GM19025 (cell line): Measurements from ENCODE around the gene PAIP2.
"Not testable (repeated sequence)": the region's sequence is repeated elsewhere in the genome, so short reads cannot be mapped to it uniquely, and the experiment has no call there.

Experiments used
- ATAC-seq: cut with Tn5 transposase; IDR thresholded peaks from one replicate; pipeline ENCODE4 v1.9.1; 2021; ENCODE audit warnings: mild to moderate bottlenecking, low read depth, moderate library complexity; ENCODE audit not compliant: unreplicated experiment

PAIP2 gene, protein sequence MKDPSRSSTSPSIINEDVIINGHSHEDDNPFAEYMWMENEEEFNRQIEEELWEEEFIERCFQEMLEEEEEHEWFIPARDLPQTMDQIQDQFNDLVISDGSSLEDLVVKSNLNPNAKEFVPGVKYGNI

DNA sequence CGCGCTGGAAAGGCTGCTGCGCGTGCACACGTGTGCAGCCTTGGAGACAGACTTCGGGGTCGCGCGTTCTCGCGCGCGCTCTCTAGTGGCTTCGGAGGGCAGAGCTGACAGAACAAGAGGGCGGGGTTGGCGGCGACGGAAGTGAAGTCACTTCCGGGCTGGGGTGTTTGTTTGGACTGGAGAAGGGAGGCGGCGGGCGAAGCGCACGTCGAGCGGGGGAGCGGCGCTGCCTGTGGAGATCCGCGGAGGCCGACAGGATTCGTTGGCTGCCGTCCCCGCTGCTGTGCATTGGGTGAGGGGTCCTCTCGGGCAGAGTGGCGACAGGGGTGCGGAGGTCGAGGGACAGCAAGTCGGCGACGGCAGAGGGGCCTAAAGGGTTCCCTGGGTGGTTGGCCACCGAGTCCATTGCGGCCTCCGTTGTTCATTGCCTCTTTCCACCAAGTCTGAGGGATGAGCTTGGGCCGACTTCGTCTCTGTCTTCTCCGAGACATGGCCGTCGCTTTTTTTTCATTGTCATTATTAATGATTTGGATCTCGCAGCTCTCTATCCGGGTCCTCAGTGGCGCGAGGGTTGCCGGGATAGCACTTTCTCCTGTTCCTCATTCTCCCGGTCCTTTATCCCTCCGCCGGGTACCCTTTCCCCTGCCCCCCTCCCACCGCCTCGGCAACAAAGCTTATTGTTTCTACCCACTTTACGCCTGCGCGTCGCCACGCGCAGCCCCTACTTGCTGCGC, at the start of gene PAIP2:
Gene PAIP2, plus strand, starts transcription at position 166 of the 734 bp plus-strand sequence. CDS start 21,931 bp downstream, outside the sequence.
- ATAC-seq, result peak; percentile 90

DNA sequence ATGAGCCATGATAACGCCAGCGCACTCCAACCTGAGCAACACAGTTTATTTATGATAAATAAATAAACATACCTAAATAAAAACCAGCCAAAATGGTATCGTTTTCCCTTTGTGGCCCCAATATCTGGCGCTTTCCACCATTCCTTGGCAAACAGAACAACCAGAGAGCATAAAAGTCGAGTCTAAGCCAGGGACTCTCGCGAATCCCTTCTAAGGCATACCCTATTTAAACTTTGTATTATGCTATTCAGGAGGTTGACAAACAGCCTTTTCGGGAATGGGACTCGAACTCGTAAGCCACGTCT, 48.5 kb upstream of the PAIP2 start:
- ATAC-seq, result no peak

DNA sequence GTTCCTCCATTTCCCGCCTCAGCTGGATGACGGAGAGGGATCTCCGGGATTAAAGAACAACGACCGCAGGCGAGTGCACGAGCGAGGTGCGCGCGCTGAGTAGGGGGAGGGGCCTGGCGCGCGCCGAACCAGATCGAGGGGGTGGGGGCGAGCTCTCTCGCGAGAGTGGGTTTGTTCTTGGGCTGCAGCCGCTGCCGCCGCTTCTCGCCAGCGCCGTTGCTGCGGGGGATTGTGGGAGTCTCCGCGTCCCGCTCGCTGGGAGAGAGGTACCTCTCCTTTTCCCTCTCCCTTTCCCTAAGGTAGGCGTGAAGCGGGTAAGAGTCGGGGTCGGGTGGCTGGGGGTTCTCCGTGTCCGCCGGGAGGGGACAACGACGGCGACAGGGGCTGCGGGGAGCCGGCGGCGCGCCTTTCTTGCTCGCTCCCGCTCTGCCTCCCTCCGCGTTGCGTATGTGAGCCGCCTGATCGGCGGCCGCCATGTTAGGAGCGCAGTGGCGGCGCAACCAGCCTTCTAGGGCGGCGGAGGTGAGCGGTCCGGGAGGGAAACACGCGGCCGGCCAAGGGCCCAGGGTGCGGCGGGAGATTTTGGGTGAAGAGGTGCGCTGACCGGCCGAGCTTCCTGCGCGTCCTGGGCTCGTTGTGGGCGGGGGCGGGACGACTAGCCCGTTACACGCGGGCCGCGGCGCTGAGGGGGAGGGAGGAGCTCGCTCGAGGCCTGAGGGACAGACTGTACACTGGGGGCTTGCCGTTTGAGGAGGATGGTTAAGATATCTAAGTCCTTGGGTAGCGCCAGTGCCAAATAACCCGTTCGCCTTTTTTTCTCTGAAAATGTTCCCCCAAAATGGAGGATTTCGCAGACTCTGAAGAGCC, 47.9 kb upstream of the PAIP2 start, which contains the start of gene MATR3:
Gene MATR3, plus strand, starts transcription at position 234 of the 867 bp plus-strand sequence. CDS start 13,676 bp downstream, outside the sequence.
- ATAC-seq, result peak; percentile 68

DNA sequence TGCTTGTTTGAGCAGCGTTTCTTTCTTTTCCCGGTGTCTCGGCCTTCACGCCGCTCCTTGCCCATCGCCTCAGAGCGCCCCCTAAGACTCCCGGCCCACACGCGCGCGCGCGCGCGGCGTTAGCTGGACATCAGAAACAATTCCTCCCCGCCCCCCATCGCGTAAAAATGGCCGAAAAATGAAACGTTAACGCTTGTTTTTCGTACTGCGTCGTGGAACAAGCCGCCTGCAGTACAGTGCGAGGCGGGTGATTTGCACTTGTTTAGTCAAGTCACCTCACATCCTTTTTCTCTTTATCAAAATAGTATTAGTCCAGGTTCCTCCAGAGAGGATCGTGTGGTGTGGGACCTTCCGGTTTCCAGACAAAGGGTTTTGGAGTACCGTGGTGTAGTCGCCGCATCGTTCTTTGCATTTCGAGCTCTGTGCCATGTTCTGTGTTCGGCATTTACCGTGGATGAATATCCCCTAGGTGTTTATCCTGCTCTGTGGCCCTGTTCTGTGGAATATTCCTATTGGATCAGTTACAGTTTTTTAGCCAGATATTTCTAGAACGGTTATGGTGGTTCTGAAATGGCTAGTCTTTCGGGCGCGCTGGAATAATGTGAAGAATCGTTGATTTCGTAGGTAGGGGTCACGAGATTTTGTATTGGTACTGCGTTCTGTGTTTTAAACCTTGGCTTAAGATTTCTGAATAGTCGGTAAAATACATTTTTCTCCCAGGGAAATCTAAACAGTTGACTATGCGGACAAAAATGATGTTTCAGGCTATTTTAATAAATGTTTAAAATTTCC, 47.1 kb upstream of the PAIP2 start:
- peak; percentile 30 for ATAC-seq

DNA sequence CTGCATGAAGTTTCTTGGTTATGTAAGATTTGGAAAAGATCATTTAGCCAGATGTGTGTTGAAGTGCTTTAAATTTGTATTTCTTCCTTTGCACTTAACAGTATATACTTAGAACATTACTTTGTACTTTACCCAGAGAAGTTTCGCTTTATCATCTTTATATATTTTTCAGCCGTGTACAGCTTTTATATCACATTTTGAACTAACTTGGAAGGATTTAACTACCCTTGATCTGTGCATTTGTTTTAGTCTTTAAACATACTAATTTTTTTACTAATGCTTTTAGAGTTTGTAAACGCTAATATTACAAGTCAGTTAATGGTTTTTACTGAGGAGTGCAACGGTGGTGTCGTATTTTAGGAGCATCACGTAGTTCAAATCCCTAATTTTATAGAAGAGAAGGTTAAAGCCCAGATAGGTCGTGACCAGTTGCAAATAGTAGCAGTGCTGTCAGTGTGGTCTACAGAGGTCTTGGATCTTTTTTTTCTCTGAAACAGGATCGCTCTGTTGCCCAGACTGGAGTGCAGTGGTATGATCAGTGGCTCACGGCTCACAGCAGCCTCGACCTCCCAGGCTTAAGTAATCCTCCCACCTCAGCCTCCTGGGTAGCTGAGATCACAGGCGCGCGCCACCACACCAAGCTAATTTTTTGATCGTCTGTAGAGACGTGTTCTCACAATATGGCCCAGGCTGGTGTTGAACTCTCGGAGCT, 46.2 kb upstream of the PAIP2 start:
- no peak for ATAC-seq

DNA sequence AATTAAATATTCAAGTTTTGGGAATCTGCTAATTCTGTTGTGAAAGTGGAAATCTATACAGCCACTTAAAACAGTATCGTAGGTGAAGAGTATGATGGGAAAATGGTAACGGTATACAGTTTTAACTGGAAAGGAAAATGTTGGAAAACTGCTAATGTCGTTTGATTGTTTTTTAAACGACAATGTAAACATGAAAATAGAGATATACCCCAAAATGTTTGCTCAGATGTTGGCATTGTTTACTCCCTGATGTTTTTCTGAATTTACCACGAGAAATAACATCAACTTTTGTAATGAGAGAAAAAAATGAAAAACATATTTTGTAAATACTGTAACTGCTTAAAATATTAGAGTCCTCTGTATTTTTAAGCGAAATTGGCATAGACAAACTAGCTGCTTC, 45.5 kb upstream of the PAIP2 start:
- ATAC-seq, result no peak

DNA sequence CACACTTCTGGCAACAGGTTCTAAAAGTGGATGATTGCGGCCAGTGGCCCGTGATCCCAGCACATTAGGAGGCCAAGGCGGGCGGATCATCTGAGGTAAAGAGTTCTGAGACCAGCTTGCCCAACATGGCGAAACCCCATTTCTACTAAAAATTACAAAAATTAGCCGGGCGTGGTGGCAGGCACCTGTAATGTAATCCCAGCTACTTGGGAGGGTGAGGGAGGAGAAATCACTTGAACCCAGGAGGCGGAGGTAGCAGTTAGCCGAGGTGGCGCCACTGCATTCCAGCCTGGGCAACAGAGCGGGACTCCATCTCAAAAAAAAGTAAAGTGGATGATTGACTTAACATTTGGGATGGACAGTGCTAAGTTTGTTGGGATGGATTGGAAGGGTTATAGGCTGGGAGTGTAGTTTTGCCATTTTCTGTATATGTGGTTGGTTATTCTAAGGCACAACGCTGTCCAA, 44.8 kb upstream of the PAIP2 start:
- ATAC-seq, result no peak

DNA sequence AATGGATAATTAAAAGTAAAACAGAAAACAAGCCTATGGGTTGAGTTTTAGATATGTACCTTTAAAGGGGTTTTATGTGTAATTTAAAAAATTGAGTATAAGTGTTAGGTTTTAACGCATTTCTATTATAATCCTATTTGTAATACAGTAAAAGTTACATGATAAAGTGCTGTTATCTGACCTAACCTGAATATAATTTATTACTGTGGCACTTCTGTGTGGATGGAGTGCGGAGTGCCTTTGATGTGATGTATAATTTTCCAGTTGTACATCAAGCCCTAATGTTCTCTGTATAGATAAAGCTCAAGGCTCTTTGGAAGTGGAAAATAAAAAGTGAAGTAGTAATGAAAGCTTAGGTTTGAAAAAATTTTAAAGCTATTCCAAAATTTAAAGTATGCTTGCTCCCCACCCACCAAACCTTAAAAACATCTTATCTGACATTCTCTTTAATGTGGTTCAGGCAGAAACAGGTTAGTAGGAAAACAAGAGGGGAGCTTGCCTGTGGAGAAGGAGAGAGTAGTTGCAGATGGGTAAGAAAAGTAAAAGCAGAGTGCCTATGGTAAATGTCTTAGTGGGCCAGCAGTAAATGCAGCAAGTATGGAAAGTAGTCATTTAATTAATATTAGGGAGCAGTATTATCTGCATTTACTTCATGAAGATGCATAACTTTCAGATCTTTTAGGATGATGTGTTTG, 44.1 kb upstream of the PAIP2 start:
- no peak for ATAC-seq

DNA sequence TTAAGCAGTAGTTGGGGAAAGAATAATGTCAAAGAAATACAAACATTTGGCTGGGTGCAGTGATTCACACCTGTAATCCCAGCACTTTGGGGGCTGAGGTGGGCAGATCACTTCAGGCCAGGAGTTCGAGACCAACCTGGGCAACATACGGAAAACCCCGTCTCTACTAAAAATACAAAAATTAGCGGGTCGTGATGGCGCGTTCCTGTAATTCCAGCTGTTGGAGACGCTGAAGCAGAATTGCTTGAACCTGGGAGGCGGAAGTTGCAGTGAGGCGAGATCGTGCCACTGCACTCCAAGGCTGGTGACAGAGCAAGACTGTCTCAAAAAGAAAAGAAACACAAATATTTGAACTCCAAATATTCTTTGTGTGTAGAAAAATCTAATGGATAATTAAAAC, 43.4 kb upstream of the PAIP2 start:
- no peak for ATAC-seq

DNA sequence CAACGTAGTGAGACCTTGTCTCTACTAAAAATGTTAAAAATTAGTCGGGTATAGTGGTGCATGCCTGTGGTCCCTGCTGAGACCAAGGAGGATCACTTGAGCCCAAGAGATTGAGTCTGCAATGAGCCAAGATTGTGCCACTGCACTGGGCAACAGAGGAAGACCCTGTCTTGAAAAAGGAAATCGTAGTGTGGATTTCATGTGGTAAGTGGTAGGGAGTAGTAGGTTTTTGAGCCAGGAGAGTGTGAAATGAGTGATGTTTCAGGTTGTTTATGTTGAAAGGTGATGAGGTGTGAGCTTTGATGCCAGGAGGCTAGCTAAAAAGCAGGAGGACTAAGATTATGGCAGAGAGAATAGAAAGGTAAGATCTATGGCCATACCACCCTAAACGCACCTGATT, 42.2 kb upstream of the PAIP2 start:
- no peak for ATAC-seq

DNA sequence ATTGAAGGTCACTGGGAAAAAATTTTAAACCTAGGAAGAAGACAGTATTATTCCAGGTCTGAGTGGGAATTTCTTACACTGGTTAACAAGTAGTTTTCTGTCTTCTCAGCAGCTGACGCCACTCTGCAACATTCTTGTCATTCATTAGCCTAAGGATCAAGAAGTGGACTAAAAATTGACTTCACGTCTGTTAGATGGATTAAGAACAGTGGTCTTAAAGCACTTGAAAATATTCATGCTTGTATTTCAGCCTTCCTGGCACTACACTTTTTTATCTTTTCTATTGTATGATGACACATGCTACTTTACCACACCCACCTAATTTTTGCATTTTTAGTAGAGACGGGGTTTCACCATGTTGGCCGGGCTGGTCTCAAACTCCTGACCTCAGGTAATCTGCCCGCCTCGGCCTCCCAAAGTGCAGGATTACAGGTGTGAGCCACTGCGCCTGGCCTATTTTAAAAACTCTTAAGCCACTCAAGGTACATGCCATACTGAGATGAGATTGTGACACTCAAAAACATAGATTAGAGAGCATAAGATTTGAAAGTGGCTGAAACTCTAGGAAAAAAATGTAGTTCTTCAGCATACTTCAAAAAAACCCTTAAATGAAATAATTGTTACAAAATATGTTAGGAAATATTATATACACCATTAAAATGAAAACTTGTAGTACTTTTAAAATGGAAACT, 39.7 kb upstream of the PAIP2 start:
- no peak for ATAC-seq

DNA sequence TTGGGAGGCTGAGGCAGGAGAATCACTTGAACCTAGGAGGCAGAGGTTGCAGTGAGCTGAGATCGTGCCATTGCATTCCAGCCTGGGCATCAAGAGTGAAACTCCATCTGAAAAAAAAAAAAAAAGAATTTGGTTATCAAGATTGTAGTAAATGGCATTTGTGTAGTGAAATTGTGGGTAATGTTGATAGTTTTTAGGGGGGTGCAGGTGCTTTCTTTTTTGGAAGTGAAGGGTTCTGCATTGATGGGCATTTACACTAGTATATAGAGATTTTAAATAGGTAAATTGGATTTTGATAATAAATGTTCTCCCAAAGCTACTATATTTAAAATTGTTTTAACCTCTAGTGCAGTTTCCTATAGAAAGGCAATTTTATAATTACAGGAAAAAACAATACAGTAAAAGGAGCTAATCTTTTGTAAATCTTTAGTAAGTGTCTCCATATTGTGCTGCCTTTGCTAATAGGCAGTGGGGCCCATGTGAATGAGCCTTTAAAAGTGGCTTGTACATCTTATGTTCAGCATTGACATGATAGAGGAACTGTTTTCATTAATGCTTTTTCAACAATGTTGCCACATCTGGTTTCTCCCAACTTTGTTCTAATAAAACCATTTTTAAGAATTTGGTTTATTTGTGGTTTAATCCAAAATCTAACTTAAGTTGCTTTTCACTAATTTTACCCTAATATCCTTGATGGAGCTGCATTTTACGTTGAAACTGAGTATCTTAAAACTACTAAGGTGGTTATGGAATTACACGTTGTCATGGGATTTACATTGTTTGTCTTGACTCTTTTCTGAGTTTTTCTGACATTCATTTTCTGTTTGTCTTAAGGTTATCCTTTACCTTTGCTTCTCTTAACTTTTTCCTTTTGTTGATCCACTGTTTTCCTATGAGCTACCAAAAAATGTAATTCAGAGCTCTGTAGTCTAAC, 37.0 kb upstream of the PAIP2 start:
- no peak for ATAC-seq

DNA sequence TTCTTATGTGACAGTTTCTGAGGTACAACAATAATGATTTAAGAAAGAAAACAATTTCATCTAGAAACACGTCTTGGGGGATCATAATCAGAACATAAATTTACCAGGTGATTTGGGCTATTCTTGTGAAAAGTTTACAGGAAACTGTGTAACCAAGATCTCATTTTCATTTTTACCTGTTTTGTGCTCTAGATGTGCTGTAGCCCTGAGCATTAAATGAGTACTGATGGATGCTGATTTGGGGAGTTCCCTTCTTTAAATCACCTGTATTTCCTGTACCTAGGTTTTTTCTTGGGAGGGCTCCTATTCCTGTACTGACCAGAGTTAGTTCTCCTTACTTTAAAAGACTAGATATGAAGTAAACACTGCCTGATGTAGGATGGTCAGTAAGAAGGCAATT, 35.5 kb upstream of the PAIP2 start:
- ATAC-seq, result no peak

DNA sequence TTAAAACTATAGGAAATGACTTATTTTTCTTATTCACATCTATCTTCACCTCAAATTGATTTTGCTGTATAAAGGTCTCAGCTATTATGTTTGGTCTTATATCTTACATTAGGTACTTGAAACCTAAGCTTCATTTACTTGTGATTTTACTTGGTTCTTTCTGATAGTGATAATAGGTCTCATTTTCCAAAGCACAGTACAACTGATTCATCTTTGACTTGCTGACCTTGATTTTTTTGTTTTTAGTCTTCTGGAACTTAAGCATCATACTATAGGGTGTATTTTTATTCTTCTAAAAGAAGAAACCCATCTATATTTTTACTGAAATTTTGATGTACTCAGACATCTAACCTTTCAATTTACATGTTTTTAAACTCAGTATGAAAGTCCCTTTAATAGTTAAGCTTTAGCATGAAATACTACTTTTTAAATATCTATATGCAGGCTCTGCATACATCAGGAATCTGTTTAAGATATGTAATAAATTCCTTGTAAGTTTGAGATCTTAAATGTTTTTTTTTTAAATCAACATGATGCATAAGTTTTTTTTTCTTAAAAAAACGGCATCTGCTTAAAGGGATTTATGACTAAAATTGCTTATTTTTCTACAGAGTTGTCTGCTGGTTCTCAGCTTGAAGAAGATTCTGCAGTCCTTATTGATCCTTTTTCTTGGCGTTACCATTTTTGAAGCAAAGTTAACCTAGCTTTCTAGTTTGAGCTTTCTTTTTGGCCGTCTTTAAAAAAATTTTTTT, 34.9 kb upstream of the PAIP2 start:
- ATAC-seq, result no peak

DNA sequence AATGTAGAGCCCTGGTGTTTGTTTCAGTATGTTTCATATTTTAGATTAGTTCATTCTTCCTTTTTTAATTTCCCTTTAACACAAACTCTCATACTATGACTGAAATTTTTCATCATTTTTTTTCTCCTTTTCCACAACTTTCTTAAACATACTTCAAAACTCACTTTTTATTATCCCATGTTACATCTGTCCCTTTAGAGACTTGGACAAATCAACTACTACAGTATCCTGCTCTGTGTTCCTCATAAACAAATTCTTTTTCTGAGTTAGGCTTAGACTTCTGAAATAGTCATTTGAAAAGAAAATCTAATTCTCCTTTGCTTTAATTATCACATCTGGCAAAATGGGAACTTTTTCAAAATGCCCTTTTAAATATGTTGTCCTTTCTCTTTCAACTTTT, 32.9 kb upstream of the PAIP2 start:
- no peak for ATAC-seq

DNA sequence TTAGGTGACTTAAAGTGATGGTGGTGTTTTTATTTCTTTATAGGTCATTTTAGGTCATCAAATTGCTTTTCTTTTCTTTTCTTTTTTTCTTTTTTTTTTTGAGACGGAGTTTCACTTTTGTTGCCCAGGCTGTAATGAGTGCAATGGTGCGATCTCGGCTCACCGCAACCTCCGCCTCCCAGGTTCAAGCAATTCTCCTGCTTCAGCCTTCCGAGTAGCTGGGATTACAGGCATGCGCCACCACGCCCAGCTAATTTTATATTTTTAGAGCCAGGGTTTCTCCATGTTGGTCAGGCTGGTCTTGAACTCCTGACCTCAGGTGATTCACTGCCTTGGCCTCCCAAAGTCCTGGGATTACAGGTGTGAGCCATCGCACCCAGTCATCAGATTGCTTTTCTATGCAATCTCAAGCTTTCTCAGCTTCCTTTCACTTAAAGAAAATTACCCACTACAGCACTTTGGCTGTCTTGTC, 30.9 kb upstream of the PAIP2 start:
- ATAC-seq, result not testable (repeated sequence)

DNA sequence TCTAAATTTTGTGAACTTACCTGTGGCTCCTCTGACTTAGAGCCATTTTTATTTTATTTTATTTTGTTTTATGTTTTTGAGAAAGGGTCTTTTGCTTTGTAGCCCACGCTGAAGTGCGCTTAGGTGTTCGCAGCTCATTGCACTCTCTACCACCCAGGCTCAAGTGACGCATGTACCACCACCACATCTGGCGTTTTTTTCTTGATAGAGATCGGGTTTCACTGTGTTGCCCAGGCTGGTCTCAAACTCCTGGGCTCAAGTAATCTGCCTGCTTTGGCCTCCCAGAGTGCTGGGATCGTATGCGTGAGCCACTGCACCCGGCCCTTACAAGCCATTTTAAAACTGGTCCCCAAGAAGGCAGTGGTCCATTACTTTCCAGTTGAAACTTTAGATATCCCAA, 29.6 kb upstream of the PAIP2 start:
- ATAC-seq, result no peak
